HepG2 (cell line): ENCODE results near the gene ETV6. TPM values are rescaled to one million over a fixed set of nuclear protein-coding genes. Genes with fewer than 3 reads are reported as not detected.

Experiments used
- ATAC-seq: fragments of 200-7000 bp; cut with Tn5 transposase; 3 replicates; pipeline ENCODE4 v1.9.1; 2020; ENCODE audit warnings: mild to moderate bottlenecking, moderate library complexity
- BruUV-seq: library from RNA; stranded (reverse); fragments of 400-500 nt; replicated peaks from 2 replicates; lab custom pipeline; 2021; lab: Mats Ljungman, UMichigan
- CTCF ChIA-PET: fragments of 300-600 bp; formaldehyde crosslinking; extraction: SDS; loops from one replicate; lab custom pipeline; 2021; ENCODE audit warnings: low total read pairs, inconsistent platforms, low intra/inter-chr PET ratio; lab: Yijun Ruan, JAX
- POLR2A ChIA-PET: fragments of 350-600 bp; sonication (Branson Sonifier 250); formaldehyde crosslinking; loops from one replicate; lab custom pipeline; 2020; ENCODE audit warnings: antibody characterized with exemption, inconsistent platforms; lab: Yijun Ruan, JAX
- DNase-seq: peaks from one replicate; pipeline ENCODE4 v3.0.0-alpha.2; 2015; ENCODE audit warnings: low spot score
- FAIRE-seq: peaks from 3 replicates; lab custom pipeline; 2011; peaks lifted over from hg19 to GRCh38; lab: Jason Lieb, UNC
- H2AFZ ChIP-seq: one replicate; pipeline ENCODE4 v1.6.1; 2011; ENCODE audit warnings: low read length, inconsistent platforms
- H3K27ac ChIP-seq: fragments of 300-600 bp; 3 replicates; pipeline ENCODE4 v1.8.0; 2011; ENCODE audit warnings: mixed run types, mild to moderate bottlenecking, mixed read lengths, low read length, inconsistent platforms; ENCODE audit not compliant: insufficient read depth; ENCODE audit errors: extremely low read length
- H3K27me3 ChIP-seq, 2 experiments: fragments of 200-600 bp in 1 of 2; 2 replicates in 1 of 2; 3 replicates in 1 of 2; pipeline versions ENCODE4 v1.6.0 to v1.8.0; 2011; ENCODE audit warnings: low read length in 2 of 2, mild to moderate bottlenecking in 2 of 2, moderate library complexity in 2 of 2, inconsistent platforms in 1 of 2; ENCODE audit not compliant: insufficient read depth in 2 of 2, control insufficient read depth in 1 of 2
- H3K36me3 ChIP-seq, 2 experiments: fragments of 200-600 bp in 1 of 2; replicated peaks in 1 of 2; 2 replicates in 1 of 2; 3 replicates in 1 of 2; pipeline versions ENCODE4 v1.5.1 to v1.8.0; 2011; ENCODE audit warnings: low read length in 2 of 2, inconsistent platforms in 1 of 2; ENCODE audit not compliant: insufficient read depth in 2 of 2, control insufficient read depth in 1 of 2
- H3K4me1 ChIP-seq: 2 replicates; pipeline ENCODE4 v1.5.1; 2012; ENCODE audit warnings: low read length, inconsistent platforms; ENCODE audit not compliant: insufficient read depth
- H3K4me2 ChIP-seq: 2 replicates; pipeline ENCODE4 v1.6.0; 2011; ENCODE audit warnings: low read depth, low read length, inconsistent platforms
- H3K4me3 ChIP-seq, 3 experiments: fragments of 200-600 bp in 1 of 3; sonication (generic), shearing (Covaris generic) in 1 of 3; replicated peaks in 1 of 3; 2 replicates each; pipeline ENCODE4 v1.5.1; 2011 to 2016; ENCODE audit warnings: low read length in 3 of 3, inconsistent platforms in 2 of 3, low read depth in 2 of 3, mild to moderate bottlenecking in 2 of 3, control low read depth in 1 of 3, mixed read lengths in 1 of 3; ENCODE audit not compliant: insufficient read depth in 1 of 3
- H3K79me2 ChIP-seq: one replicate; pipeline ENCODE4 v1.6.1; 2011; ENCODE audit warnings: low read length, inconsistent platforms; ENCODE audit not compliant: insufficient read depth
- H3K9ac ChIP-seq: 2 replicates; pipeline ENCODE4 v1.6.0; 2011; ENCODE audit warnings: mild to moderate bottlenecking, low read depth, low read length, inconsistent platforms; ENCODE audit not compliant: insufficient read depth
- H3K9me3 ChIP-seq: 2 replicates; pipeline ENCODE4 v1.5.1; 2012; ENCODE audit warnings: mild to moderate bottlenecking, low read length
- H4K20me1 ChIP-seq: 2 replicates; pipeline ENCODE4 v1.6.0; 2011; ENCODE audit warnings: inconsistent platforms, mild to moderate bottlenecking, low read length, moderate library complexity; ENCODE audit not compliant: insufficient read depth
- ARID3A ChIP-seq: IDR thresholded peaks from 2 replicates; pipeline ENCODE4 v1.6.1; 2012; ENCODE audit warnings: low read depth, low read length, improper control_type of control experiment
- CERS6 ChIP-seq: sonication (generic); formaldehyde crosslinking; IDR thresholded peaks from 2 replicates; pipeline ENCODE4 v1.5.0; 2020; ENCODE audit warnings: missing genetic modification reagents
- FOXM1 ChIP-seq: sonication (generic); formaldehyde crosslinking; IDR thresholded peaks from 2 replicates; pipeline ENCODE4 v1.5.0; 2020; ENCODE audit warnings: missing genetic modification reagents
- JUN ChIP-seq: sonication (generic); formaldehyde crosslinking; IDR thresholded peaks from 2 replicates; pipeline ENCODE4 v1.4.0; 2020; ENCODE audit warnings: mild to moderate bottlenecking, missing genetic modification reagents
- TBP ChIP-seq: sonication (generic); formaldehyde crosslinking; IDR thresholded peaks from 2 replicates; pipeline ENCODE4 v1.5.0; 2020; ENCODE audit warnings: missing genetic modification reagents
- ZFP41 ChIP-seq: sonication (generic); formaldehyde crosslinking; IDR thresholded peaks from 2 replicates; pipeline ENCODE4 v1.4.0; 2020; ENCODE audit warnings: mild to moderate bottlenecking, missing genetic modification reagents, borderline replicate concordance
- ZHX2 ChIP-seq, 2 experiments: sonication (generic) in 1 of 2; formaldehyde crosslinking in 1 of 2; IDR thresholded peaks; 2 replicates each; pipeline versions ENCODE4 v1.6.1 to v1.9.0; 2014 to 2022; ENCODE audit warnings: antibody characterized with exemption in 1 of 2, borderline replicate concordance in 1 of 2, inconsistent platforms in 1 of 2, low read depth in 1 of 2, missing genetic modification reagents in 1 of 2
- WGBS: methylation state at CpG from one replicate; pipeline ENCODE4 v1.1.6; 2017; ENCODE audit warnings: low lambda C conversion rate; 5-methylcytosine and 5-hydroxymethylcytosine counted together
- in situ Hi-C: cut with HindIII; loops from 2 replicates; pipeline ENCODE4 v1.10.0; 2017; ENCODE audit warnings: low pct_unique_long_range_greater_than_20kb; ENCODE audit not compliant: extremely low pct_ligation_motif_present
- intact Hi-C: fragments of 100-400 bp; cut with micrococcal nuclease; formaldehyde crosslinking; loops from one replicate; pipeline ENCODE4 v1.10.0; 2022; ENCODE audit not compliant: unreplicated experiment
- polyA plus RNA-seq, 8 experiments: library from polyadenylated mRNA; depleted of rRNA in 3 of 8; stranded (reverse) in 7 of 8; unstranded in 1 of 8; fragments of >200 nt; fragmentation: Illumina TruSeq in 4 of 8; extraction: Trizol in 4 of 8; gene quantifications; 2 replicates each; pipeline versions ENCODE4 v1.2.1 to v1.2.3, GENCODE V29; 2011 to 2016; ENCODE audit warnings: low read depth in 4 of 8, missing spikeins in 1 of 8, mixed read lengths in 1 of 8; ENCODE audit not compliant: insufficient read depth in 1 of 8
- total RNA-seq, 5 experiments: library from RNA; depleted of rRNA; stranded (reverse); fragments of >200 nt; fragmentation: Illumina TruSeq; extraction: Trizol; gene quantifications; 2 replicates each; pipeline ENCODE4 v1.2.3, GENCODE V29; 2016; ENCODE audit warnings: low read depth in 1 of 5

Gene ETV6
- total and polyA plus RNA-seq, 2 of the 13 experiments (the other 11 are each of a cell fraction or from before 2014, with no cell fraction given) = 2.2 to 3.0 TPM

GRCh38 chr12:11641522-11641921, 8.0 kb upstream of the ETV6 start (continued):
- TF ChIP-seq ZHX2 (IDR thresholded peaks at IDR 0.05; ENCODE audit: low read depth) (no peak), ZHX2 (CRISPR knock-in tag; IDR thresholded peaks at IDR 0.05; ENCODE audit: borderline replicate concordance) (no peak), FOXM1 (CRISPR knock-in tag) (no peak)

- H3K4me1 ChIP-seq = no peaks in the 10 kb centered on the region
- ChIA-PET POLR2A (no interaction called here), CTCF (no interaction called here)
- in situ Hi-C loops (no loop called here), intact Hi-C loops (no loop called here)
- no peaks in the 10 kb centered on the region for H4K20me1 ChIP-seq
- H3K4me3 ChIP-seq = no peak overlapping the region
- H3K79me2 ChIP-seq = no peaks in the 10 kb centered on the region
- no peak for ATAC-seq
- H2AFZ ChIP-seq = no peak overlapping the region
- H3K36me3 ChIP-seq = no peaks in the 10 kb centered on the region
- FAIRE-seq = no peak
- no TSS peak for BruUV-seq
- TF ChIP-seq TBP (no peak), ZFP41 (CRISPR knock-in tag) (no peak), ARID3A (no peak), CERS6 (CRISPR knock-in tag) (no peak), JUN (CRISPR knock-in tag) (no peak)
- H3K9me3 ChIP-seq = no peaks in the 10 kb centered on the region
- no peak overlapping the region for H3K27ac ChIP-seq
- H3K9ac ChIP-seq = no peak overlapping the region
- 0% methylated on average over 1 of the region's 1 CpG for WGBS
- peaks cover 0 to 3% of the 10 kb centered on the region in 2 experiments; a peak in 2 of 5 replicates for H3K27me3 ChIP-seq
- DNase-seq = no peak
- no peak overlapping the region for H3K4me2 ChIP-seq
These were observed 6.7 kb upstream of the ETV6 start for GRCh38 chr12:11642785-11643184.
